Skeletal muscle tissue (tissue), 4 donors: Measurements from ENCODE around the gene CDK11B. TPM values are rescaled to one million over a fixed set of nuclear protein-coding genes. Genes with fewer than 3 reads are reported as not detected.
"Not testable (repeated sequence)": the region's sequence is repeated elsewhere in the genome, so short reads cannot be mapped to it uniquely, and the experiment has no call there.

Experiments
- H3K27ac ChIP-seq: one replicate; pipeline ENCODE4 v1.7.0; 2013; ENCODE audit warnings: mild to moderate bottlenecking, low read depth, low read length, inconsistent platforms
- H3K27me3 ChIP-seq, 3 donors: one replicate each; pipeline ENCODE4 v1.7.0; 2013; ENCODE audit warnings: low read length in 3 of 3; ENCODE audit not compliant: control insufficient read depth in 3 of 3, insufficient read depth in 3 of 3
- H3K36me3 ChIP-seq, 3 donors: one replicate each; pipeline ENCODE4 v1.7.0; 2013; ENCODE audit warnings: low read length in 3 of 3; ENCODE audit not compliant: control insufficient read depth in 3 of 3, insufficient read depth in 3 of 3
- H3K4me1 ChIP-seq, 3 donors: one replicate each; pipeline ENCODE4 v1.7.0; 2013; ENCODE audit warnings: low read length in 3 of 3, mild to moderate bottlenecking in 3 of 3; ENCODE audit not compliant: control insufficient read depth in 3 of 3, insufficient read depth in 3 of 3
- H3K4me3 ChIP-seq, 3 donors: one replicate each; pipeline ENCODE4 v1.7.0; 2013; ENCODE audit warnings: low read length in 3 of 3
- H3K9ac ChIP-seq, 3 donors: one replicate each; pipeline ENCODE4 v1.7.0; 2013; ENCODE audit warnings: low read length in 3 of 3, mild to moderate bottlenecking in 3 of 3, moderate library complexity in 2 of 3, low read depth in 1 of 3
- H3K9me3 ChIP-seq, 3 donors: one replicate each; pipeline ENCODE4 v1.7.0; 2013; ENCODE audit warnings: low read length in 3 of 3; ENCODE audit not compliant: control insufficient read depth in 3 of 3
- total RNA-seq: library from RNA; depleted of rRNA; stranded (reverse); fragments of >200 nt; gene quantifications from one replicate; pipeline ENCODE4 v1.2.3, GENCODE V29; 2014
- donor health status: Osteomylitis.

Gene CDK11B
- total RNA-seq, 1 donor from 2014 or later = 8.4 TPM

- Histone ChIP-seq H3K4me1 (no peaks in the 10 kb centered on the region), H3K27me3 (no peaks in the 10 kb centered on the region), H3K9me3 (no peaks in the 10 kb centered on the region), H3K9ac (no peak overlapping the region), H3K36me3 (peaks cover 21 to 26% (median 26%) of the 10 kb centered on the region in 3 donors), H3K27ac (no peak overlapping the region), H3K4me3 (no peak overlapping the region)
Observed at GRCh38 chr1:1672181-1672965, 13.6 kb upstream of the CDK11B start.

DNA sequence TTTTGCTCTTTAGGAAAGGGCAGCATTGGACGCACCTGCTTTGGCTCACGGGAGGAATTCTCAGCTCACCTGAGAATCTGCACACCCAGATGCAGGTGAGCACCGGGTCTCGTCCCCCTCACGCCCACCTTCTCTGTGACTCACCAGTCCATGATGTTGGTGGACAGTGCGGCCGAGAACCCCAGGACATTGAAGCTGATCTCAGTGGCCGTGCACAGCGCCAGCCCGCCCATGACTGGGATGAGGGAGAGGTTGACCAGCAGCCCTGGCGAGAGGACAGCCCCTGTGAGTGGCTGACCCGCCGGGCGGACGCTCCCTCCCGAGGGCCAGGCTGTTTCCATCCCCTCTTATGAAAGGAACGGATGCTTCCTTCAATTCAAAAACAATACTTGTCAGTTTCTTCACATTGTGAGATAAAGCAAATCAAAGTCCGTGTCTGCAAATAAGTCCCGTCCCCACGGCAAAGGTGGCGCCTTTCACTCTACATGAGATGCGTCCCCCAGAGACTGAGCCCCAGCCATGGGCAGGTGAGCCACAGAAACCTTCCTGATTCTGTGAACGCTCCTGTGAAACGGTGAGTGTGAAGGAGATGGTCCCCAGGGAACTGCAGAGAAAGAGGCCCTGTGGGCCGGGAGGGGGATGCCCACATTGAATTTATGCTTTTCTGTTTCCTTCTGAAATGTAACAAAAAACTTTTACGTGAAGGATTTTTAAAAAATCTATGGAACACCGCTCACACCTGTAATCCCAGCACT lies 12.7 kb upstream of the CDK11B start:
- Histone ChIP-seq H3K27ac (no peak overlapping the region), H3K4me3 (no peak overlapping the region), H3K4me1 (no peaks in the 10 kb centered on the region), H3K27me3 (no peaks in the 10 kb centered on the region), H3K36me3 (peaks cover 22 to 28% (median 27%) of the 10 kb centered on the region in 3 donors), H3K9ac (no peak overlapping the region), H3K9me3 (no peaks in the 10 kb centered on the region)

GRCh38 chr1:1670866-1671265 lies 12.1 kb upstream of the CDK11B start:
- H3K4me3 ChIP-seq = no peak overlapping the region
- peaks cover 28 to 34% (median 33%) of the 10 kb centered on the region in 3 donors for H3K36me3 ChIP-seq
- H3K27ac ChIP-seq = no peak overlapping the region
- H3K27me3 ChIP-seq = no peaks in the 10 kb centered on the region
- no peaks in the 10 kb centered on the region for H3K4me1 ChIP-seq
- no peak overlapping the region for H3K9ac ChIP-seq
- H3K9me3 ChIP-seq = no peaks in the 10 kb centered on the region

DNA sequence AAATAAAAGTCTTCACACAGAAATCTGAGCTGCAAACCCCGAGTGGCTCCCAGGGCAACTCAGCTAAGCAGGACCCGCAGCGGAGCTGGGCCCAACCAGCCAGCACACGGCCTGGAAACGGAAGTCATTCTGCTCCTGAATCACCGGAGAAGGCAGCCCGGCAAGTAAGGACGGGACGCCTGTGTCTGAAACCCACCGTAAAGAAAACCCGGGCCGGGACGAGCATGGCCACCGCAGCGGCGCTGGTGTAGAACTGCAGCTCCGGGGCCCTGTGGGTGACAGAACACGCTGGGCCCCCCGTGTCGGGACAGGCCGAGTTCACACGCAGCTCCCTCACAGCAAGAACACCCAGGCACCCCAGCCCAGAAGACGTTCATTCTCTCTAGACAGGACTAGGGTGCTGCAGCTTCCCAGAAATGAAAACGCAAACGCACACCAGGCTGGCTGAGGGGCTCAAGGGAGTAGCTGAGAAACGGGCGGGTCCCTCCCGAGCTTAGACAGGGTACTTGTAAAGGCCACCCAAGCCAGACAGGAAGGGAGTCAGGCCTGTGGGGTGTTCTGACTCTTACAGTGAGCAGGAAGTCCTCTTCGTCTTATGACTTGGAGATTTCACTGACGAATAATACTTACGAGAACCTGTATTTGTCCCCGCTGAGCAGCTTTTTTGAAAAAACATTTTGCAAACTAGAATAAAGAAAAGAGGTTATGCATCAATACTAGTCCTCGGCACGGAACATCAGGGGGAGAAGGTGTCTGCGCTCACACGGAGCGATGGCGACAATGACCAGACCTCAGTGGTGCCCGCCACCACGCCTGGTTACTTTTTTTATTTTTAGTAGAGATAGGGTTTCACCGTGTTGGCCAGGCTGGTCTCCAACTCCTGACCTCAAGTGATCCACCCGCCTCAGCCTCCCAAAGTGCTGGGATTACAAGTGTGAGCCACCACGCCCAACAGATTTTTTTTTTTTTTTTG lies 10.9 kb upstream of the CDK11B start:
- H3K9ac ChIP-seq = no peak overlapping the region
- H3K4me3 ChIP-seq = no peak overlapping the region
- no peak overlapping the region for H3K27ac ChIP-seq
- no peaks in the 10 kb centered on the region for H3K27me3 ChIP-seq
- peaks cover 39 to 45% (median 44%) of the 10 kb centered on the region in 3 donors for H3K36me3 ChIP-seq
- no peaks in the 10 kb centered on the region for H3K4me1 ChIP-seq
- H3K9me3 ChIP-seq = no peaks in the 10 kb centered on the region

GRCh38 chr1:1666526-1666925 lies 7.7 kb upstream of the CDK11B start:
- no peak overlapping the region for H3K4me3 ChIP-seq
- no peak overlapping the region for H3K27ac ChIP-seq
- peaks cover 33 to 39% (median 35%) of the 10 kb centered on the region in 3 donors for H3K36me3 ChIP-seq
- H3K9me3 ChIP-seq = no peaks in the 10 kb centered on the region
- no peaks in the 10 kb centered on the region for H3K4me1 ChIP-seq
- H3K27me3 ChIP-seq = no peaks in the 10 kb centered on the region
- H3K9ac ChIP-seq = no peak overlapping the region

- Histone ChIP-seq H3K9me3 (no peaks in the 10 kb centered on the region), H3K9ac (no peak overlapping the region), H3K27ac (no peak overlapping the region), H3K27me3 (no peaks in the 10 kb centered on the region), H3K36me3 (peaks cover 28 to 32% (median 29%) of the 10 kb centered on the region in 3 donors), H3K4me1 (peaks cover 2 to 4% (median 3%) of the 10 kb centered on the region in 3 donors), H3K4me3 (no peak overlapping the region)
Observed at GRCh38 chr1:1665815-1666251, 7.0 kb upstream of the CDK11B start.

GRCh38 chr1:1664941-1665814 lies 6.4 kb upstream of the CDK11B start:
- no peaks in the 10 kb centered on the region for H3K27me3 ChIP-seq
- peaks cover 26 to 31% (median 28%) of the 10 kb centered on the region in 3 donors for H3K36me3 ChIP-seq
- H3K4me1 ChIP-seq = peaks cover 3 to 7% (median 5%) of the 10 kb centered on the region in 3 donors
- no peak overlapping the region for H3K27ac ChIP-seq
- H3K4me3 ChIP-seq = no peak overlapping the region
- no peaks in the 10 kb centered on the region for H3K9me3 ChIP-seq
- H3K9ac ChIP-seq = no peak overlapping the region

DNA sequence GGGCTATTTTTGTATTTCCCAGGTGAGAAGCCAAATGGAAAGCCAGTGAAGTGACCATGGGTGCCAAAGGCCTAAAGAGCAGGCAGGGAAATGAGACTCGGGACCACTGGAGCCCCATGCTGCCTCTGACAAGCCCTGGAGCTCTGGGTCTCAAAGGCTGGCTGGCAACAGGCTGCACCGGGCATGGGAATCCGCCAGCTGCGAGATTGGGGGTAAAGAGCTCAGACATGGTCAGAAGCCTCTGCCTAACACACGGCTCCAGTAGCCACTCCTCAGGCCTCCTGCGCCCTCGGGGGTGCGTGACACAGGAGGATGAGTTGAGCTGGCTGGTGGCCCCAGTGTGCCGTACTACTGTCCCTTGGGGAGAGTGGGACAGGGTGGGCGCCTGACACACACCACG lies 5.5 kb upstream of the CDK11B start:
- H3K27ac ChIP-seq, H3K27me3 ChIP-seq, H3K9me3 ChIP-seq, H3K4me3 ChIP-seq, H3K9ac ChIP-seq, H3K4me1 ChIP-seq: not testable (repeated sequence)
- peaks cover 21 to 25% (median 22%) of the 10 kb centered on the region in 3 donors for H3K36me3 ChIP-seq
